Measurements from ENCODE around the gene RNPS1. TPM values are rescaled to one million over a fixed set of nuclear protein-coding genes. Genes with fewer than 3 reads are reported as not detected.

The RNPS1 gene
- total and polyA plus RNA-seq, 9 of the 15 experiments (the other 6 are each of a cell fraction or from before 2014, with no cell fraction given): 44.9 to 338 (median 202) TPM

DNA sequence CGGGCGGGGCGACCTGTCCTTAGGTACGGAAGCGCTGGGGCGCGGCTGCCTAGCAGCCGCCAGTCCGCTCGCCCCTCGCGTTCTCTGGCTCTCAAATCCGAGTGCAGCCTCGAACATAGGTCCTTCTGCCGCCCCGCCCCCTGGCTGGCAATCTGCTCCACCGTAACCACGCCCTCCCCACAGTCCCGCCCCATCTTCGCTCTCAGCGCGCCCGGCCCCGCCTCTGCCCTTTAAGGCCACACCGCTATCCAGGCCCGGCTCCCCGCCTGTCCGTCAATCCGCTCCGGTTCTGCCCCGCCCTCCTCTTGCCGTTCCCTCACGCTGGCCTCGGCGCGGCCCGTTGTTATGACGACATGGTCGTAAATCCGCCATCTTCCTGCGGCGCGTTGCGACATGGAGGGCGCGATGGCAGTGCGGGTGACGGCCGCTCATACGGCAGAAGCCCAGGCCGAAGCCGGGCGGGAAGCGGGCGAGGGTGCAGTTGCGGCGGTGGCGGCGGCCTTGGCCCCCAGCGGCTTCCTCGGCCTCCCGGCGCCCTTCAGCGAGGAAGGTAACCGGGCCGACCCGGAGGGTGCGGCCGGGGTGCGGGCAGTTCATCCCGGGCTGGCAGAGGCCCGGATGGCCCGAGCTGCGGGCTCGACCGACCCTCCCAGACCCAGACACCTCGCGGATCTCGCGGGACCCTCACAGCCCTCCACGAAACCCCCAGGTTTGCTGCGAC, 44.5 kb downstream of the RNPS1 start, which contains the start of gene E4F1 (continued):
- TF ChIP-seq, protein P1, sequence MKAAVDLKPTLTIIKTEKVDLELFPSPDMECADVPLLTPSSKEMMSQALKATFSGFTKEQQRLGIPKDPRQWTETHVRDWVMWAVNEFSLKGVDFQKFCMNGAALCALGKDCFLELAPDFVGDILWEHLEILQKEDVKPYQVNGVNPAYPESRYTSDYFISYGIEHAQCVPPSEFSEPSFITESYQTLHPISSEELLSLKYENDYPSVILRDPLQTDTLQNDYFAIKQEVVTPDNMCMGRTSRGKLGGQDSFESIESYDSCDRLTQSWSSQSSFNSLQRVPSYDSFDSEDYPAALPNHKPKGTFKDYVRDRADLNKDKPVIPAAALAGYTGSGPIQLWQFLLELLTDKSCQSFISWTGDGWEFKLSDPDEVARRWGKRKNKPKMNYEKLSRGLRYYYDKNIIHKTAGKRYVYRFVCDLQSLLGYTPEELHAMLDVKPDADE (conservative IDR thresholded peaks at IDR 0.05; ENCODE audit: control insufficient read depth, low read depth, low read length): peak; percentile 59
- no peak for TF ChIP-seq SRSF3 (IDR thresholded peaks at IDR 0.05; ENCODE audit: insufficient read depth, low read length)
- TF ChIP-seq ZNF778 (CRISPR knock-in tag; IDR thresholded peaks at IDR 0.05): no peak
- TF ChIP-seq, protein P2, sequence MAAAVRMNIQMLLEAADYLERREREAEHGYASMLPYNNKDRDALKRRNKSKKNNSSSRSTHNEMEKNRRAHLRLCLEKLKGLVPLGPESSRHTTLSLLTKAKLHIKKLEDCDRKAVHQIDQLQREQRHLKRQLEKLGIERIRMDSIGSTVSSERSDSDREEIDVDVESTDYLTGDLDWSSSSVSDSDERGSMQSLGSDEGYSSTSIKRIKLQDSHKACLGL (CRISPR knock-in tag; IDR thresholded peaks at IDR 0.05; ENCODE audit: borderline replicate concordance, poor library complexity, severe bottlenecking): no peak
- TF ChIP-seq ASH1L (IDR thresholded peaks at IDR 0.05; ENCODE audit: borderline replicate concordance, low read depth, partially characterized antibody): no peak
- no peak for TF ChIP-seq ESRRB (CRISPR knock-in tag; IDR thresholded peaks at IDR 0.05; ENCODE audit: borderline replicate concordance)
- TF ChIP-seq, protein P3, sequence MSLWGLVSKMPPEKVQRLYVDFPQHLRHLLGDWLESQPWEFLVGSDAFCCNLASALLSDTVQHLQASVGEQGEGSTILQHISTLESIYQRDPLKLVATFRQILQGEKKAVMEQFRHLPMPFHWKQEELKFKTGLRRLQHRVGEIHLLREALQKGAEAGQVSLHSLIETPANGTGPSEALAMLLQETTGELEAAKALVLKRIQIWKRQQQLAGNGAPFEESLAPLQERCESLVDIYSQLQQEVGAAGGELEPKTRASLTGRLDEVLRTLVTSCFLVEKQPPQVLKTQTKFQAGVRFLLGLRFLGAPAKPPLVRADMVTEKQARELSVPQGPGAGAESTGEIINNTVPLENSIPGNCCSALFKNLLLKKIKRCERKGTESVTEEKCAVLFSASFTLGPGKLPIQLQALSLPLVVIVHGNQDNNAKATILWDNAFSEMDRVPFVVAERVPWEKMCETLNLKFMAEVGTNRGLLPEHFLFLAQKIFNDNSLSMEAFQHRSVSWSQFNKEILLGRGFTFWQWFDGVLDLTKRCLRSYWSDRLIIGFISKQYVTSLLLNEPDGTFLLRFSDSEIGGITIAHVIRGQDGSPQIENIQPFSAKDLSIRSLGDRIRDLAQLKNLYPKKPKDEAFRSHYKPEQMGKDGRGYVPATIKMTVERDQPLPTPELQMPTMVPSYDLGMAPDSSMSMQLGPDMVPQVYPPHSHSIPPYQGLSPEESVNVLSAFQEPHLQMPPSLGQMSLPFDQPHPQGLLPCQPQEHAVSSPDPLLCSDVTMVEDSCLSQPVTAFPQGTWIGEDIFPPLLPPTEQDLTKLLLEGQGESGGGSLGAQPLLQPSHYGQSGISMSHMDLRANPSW (CRISPR knock-in tag; IDR thresholded peaks at IDR 0.05): no peak
- no peak for TF ChIP-seq XRCC3 (IDR thresholded peaks at IDR 0.05)
- no peak for TF ChIP-seq BRD9 (IDR thresholded peaks at IDR 0.05; ENCODE audit: low read depth, partially characterized antibody)
- TF ChIP-seq EP300 (IDR thresholded peaks at IDR 0.05; ENCODE audit: low read length): 0 out of 2 replicates have a peak, but pooled peaks have one; percentile 6
- TF ChIP-seq LCOR (CRISPR knock-in tag; IDR thresholded peaks at IDR 0.05): 0 out of 2 replicates have a peak, but pooled peaks have one; percentile 56
- peak in 1 of 2 experiments; percentile 47; a peak in 3 of 4 replicates for TF ChIP-seq TBL1XR1 (IDR thresholded peaks at IDR 0.05; ENCODE audit: low read length in 2 of 2)
- TF ChIP-seq ATF7 (IDR thresholded peaks at IDR 0.05): peak; percentile 92
- no peak for TF ChIP-seq ZNF583 (CRISPR knock-in tag; IDR thresholded peaks at IDR 0.05)
- no peak; the same call in 1 of the 2 replicates for TF ChIP-seq ESRRA (IDR thresholded peaks at IDR 0.05; ENCODE audit: borderline replicate concordance, low read depth)
- TF ChIP-seq, protein P4, sequence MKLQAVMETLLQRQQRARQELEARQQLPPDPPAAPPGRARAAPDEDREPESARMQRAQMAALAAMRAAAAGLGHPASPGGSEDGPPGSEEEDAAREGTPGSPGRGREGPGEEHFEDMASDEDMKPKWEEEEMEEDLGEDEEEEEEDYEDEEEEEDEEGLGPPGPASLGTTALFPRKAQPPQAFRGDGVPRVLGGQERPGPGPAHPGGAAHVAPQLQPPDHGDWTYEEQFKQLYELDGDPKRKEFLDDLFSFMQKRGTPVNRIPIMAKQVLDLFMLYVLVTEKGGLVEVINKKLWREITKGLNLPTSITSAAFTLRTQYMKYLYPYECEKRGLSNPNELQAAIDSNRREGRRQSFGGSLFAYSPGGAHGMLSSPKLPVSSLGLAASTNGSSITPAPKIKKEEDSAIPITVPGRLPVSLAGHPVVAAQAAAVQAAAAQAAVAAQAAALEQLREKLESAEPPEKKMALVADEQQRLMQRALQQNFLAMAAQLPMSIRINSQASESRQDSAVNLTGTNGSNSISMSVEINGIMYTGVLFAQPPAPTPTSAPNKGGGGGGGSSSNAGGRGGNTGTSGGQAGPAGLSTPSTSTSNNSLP (IDR thresholded peaks at IDR 0.05; ENCODE audit: borderline replicate concordance, low read depth, low read length): no peak
- TF ChIP-seq NUFIP1 (IDR thresholded peaks at IDR 0.05; ENCODE audit: partially characterized antibody): no peak
- no peak for TF ChIP-seq ZNF77 (CRISPR knock-in tag; IDR thresholded peaks at IDR 0.05)
- no peak for TF ChIP-seq NR2F6 (CRISPR knock-in tag; IDR thresholded peaks at IDR 0.05)
- no peak for TF ChIP-seq PHF21A (IDR thresholded peaks at IDR 0.05; ENCODE audit: borderline replicate concordance, low read depth)
- no peak for TF ChIP-seq TARDBP (IDR thresholded peaks at IDR 0.05)
- TF ChIP-seq YY1 (IDR thresholded peaks at IDR 0.05; ENCODE audit: borderline replicate concordance in 1 of 3, control insufficient read depth in 1 of 3, extremely low read depth in 1 of 3, insufficient read depth in 3 of 3, insufficient read length in 1 of 3, insufficient replicate concordance in 2 of 3, low read depth in 1 of 3, low read length in 2 of 3): peak; percentile 46 to 93 (median 87)
- no peak for TF ChIP-seq KAT8 (IDR thresholded peaks at IDR 0.05; ENCODE audit: low read depth)

Measured in K562 (cell line).